Neural cell (in vitro differentiated cells): Measurements from ENCODE around the gene MKNK1. TPM values are rescaled to one million over a fixed set of nuclear protein-coding genes. Genes with fewer than 3 reads are reported as not detected.

Source experiments
- H2AFZ ChIP-seq: fragments of 200-600, 300-800 bp; sonication (generic), shearing (Covaris generic); 2 replicates; pipeline ENCODE4 v1.6.0; 2014; ENCODE audit warnings: low read depth, mild to moderate bottlenecking, antibody characterized with exemption, low read length, moderate library complexity
- H3F3A ChIP-seq: fragments of 200-600 bp; shearing (Covaris generic); 2 replicates; pipeline ENCODE4 v1.6.1; 2016; ENCODE audit warnings: mild to moderate bottlenecking, moderate library complexity, mixed read lengths, antibody characterized with exemption, low read length; ENCODE audit not compliant: insufficient read depth, poor library complexity, severe bottlenecking
- H3K27ac ChIP-seq: fragments of 200-600, 300-800 bp; sonication (generic), shearing (Covaris generic); 2 replicates; pipeline ENCODE4 v1.5.1; 2014; ENCODE audit warnings: mild to moderate bottlenecking, low read length, moderate library complexity
- H3K27me3 ChIP-seq: fragments of 300-800, 200-600 bp; sonication (generic), shearing (Covaris generic); 2 replicates; pipeline ENCODE4 v1.6.0; 2014; ENCODE audit warnings: mild to moderate bottlenecking, low read depth, low read length, moderate library complexity; ENCODE audit not compliant: insufficient read depth
- H3K36me3 ChIP-seq: fragments of 300-800, 200-600 bp; sonication (generic), shearing (Covaris generic); 2 replicates; pipeline ENCODE4 v1.5.1; 2014; ENCODE audit warnings: mild to moderate bottlenecking, antibody characterized with exemption, low read length, moderate library complexity; ENCODE audit not compliant: insufficient read depth
- H3K4me2 ChIP-seq: fragments of 300-800, 200-600 bp; sonication (generic), shearing (Covaris generic); 2 replicates; pipeline ENCODE4 v1.6.0; 2014; ENCODE audit warnings: mild to moderate bottlenecking, low read length
- H3K4me3 ChIP-seq: fragments of 300-800, 200-600 bp; sonication (generic), shearing (Covaris generic); 2 replicates; pipeline ENCODE4 v1.5.1; 2014; ENCODE audit warnings: mild to moderate bottlenecking, low read length, moderate library complexity
- H3K79me2 ChIP-seq: fragments of 200-600 bp; shearing (Covaris generic); replicated peaks from 2 replicates; pipeline ENCODE4 v1.6.0; 2014; ENCODE audit warnings: mild to moderate bottlenecking, low read length, moderate library complexity; ENCODE audit not compliant: insufficient read depth
- H3K9ac ChIP-seq: fragments of 300-800, 200-600 bp; sonication (generic), shearing (Covaris generic); 2 replicates; pipeline ENCODE4 v1.6.1; 2016; ENCODE audit warnings: mild to moderate bottlenecking, low read length, mixed read lengths
- H3K9me2 ChIP-seq: fragments of 200-600 bp; shearing (Covaris generic); 2 replicates; pipeline ENCODE4 v1.6.1; 2016; ENCODE audit warnings: mild to moderate bottlenecking, low read length, mixed read lengths; ENCODE audit not compliant: insufficient read depth
- H3K9me3 ChIP-seq: fragments of 200-600, 300-800 bp; sonication (generic), shearing (Covaris generic); 2 replicates; pipeline ENCODE4 v1.6.1; 2016; ENCODE audit warnings: mild to moderate bottlenecking, mixed run types, low read length, moderate library complexity, mixed read lengths
- H4K20me1 ChIP-seq: fragments of 200-600 bp; shearing (Covaris generic); 2 replicates; pipeline ENCODE4 v1.6.1; 2016; ENCODE audit warnings: mild to moderate bottlenecking, mixed run types; ENCODE audit not compliant: insufficient read depth
- EP300 ChIP-seq: fragments of 450-650 bp; conservative IDR thresholded peaks from 2 replicates; pipeline ENCODE4 v1.6.1; 2014; ENCODE audit warnings: antibody characterized with exemption, mild to moderate bottlenecking, moderate library complexity; ENCODE audit not compliant: poor library complexity, severe bottlenecking
- EZH2 ChIP-seq: fragments of 200-600, 300-800 bp; shearing (Covaris generic), sonication (generic); IDR thresholded peaks from 2 replicates; pipeline ENCODE4 v1.6.1; 2014; ENCODE audit warnings: antibody characterized with exemption, low read length, borderline replicate concordance, mild to moderate bottlenecking; ENCODE audit not compliant: insufficient read depth, poor library complexity, severe bottlenecking
- MXI1 ChIP-seq: fragments of 450-650 bp; conservative IDR thresholded peaks from 2 replicates; pipeline ENCODE4 v1.6.1; 2014; ENCODE audit warnings: antibody characterized with exemption, mild to moderate bottlenecking; ENCODE audit not compliant: poor library complexity, severe bottlenecking
- POLR2AphosphoS5 ChIP-seq: IDR thresholded peaks from 2 replicates; pipeline ENCODE4 v1.6.1; 2012
- RAD21 ChIP-seq: fragments of 450-650 bp; conservative IDR thresholded peaks from 2 replicates; pipeline ENCODE4 v1.6.1; 2014; ENCODE audit warnings: antibody characterized with exemption, mild to moderate bottlenecking, moderate library complexity
- REST ChIP-seq: IDR thresholded peaks from 2 replicates; pipeline ENCODE4 v1.6.1; 2012; ENCODE audit warnings: borderline replicate concordance
- SMC3 ChIP-seq: fragments of 450-650 bp; conservative IDR thresholded peaks from 2 replicates; pipeline ENCODE4 v1.6.1; 2014; ENCODE audit warnings: antibody characterized with exemption, mild to moderate bottlenecking, moderate library complexity; ENCODE audit not compliant: poor library complexity
- TAF1 ChIP-seq: IDR thresholded peaks from 2 replicates; pipeline ENCODE4 v1.6.1; 2012; ENCODE audit warnings: low read depth
- polyA plus RNA-seq: library from polyadenylated mRNA; depleted of rRNA; stranded (reverse); fragments of >200 nt; gene quantifications from 2 replicates; pipeline ENCODE4 v1.2.3, GENCODE V29; 2014
- TF ChIP-seq, protein P1 (sequence below): fragments of 450-650 bp; IDR thresholded peaks from 2 replicates; pipeline ENCODE4 v1.5.1; 2014; ENCODE audit warnings: antibody characterized with exemption, mild to moderate bottlenecking, moderate library complexity; ENCODE audit not compliant: poor library complexity, severe bottlenecking

MKNK1 gene
- polyA plus RNA-seq, 1 donor from 2014 or later, result 9.6 TPM

DNA sequence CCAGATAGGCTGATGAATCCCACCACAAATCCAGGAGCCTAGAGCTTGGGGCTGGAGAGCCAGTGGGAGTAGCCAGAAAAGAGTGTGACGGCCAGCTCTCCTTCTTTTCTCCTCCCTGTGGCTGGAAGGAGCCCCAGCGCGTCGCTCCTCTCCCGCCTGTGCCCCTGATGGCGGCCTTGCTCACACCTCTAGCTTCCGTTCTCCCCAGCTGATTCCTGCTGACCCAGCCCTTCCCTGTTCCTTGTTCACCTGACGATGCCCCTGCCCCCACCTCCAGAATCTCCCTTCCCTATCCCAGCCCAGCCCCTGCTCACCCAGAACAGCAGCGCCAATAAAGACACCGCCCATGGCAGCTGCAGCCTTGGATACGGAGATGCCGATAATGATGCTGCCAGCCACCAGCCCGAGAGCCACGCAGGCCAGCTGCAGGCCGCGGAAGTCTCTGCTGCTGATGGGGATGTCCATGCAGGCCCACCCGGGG lies 53.3 kb downstream of the MKNK1 start:
- Histone ChIP-seq H3K27ac (peak overlapping the region; percentile 97), H3F3A (no peaks in the 10 kb centered on the region), H4K20me1 (no peaks in the 10 kb centered on the region), H2AFZ (no peak overlapping the region), H3K9ac (peak overlapping the region; percentile 82), H3K79me2 (no peaks in the 10 kb centered on the region), H3K4me3 (peak overlapping the region; percentile 61), H3K4me2 (peak overlapping the region; percentile 79), H3K9me2 (no peaks in the 10 kb centered on the region), H3K9me3 (no peaks in the 10 kb centered on the region), H3K36me3 (no peaks in the 10 kb centered on the region), H3K27me3 (peaks cover 11% of the 10 kb centered on the region)
- TF ChIP-seq TAF1 (no peak), REST (no peak)

- H3K4me3 ChIP-seq, result peak overlapping the region; percentile 61
- H3K4me2 ChIP-seq, result peak overlapping the region; percentile 79
- H3K79me2 ChIP-seq, result no peaks in the 10 kb centered on the region
- no peaks in the 10 kb centered on the region for H4K20me1 ChIP-seq
- peak overlapping the region; percentile 95 for H2AFZ ChIP-seq
- peak overlapping the region; percentile 97 for H3K27ac ChIP-seq
- no peaks in the 10 kb centered on the region for H3K9me3 ChIP-seq
- H3K9ac ChIP-seq, result peak overlapping the region; percentile 82
- no peaks in the 10 kb centered on the region for H3K9me2 ChIP-seq
- no peaks in the 10 kb centered on the region for H3F3A ChIP-seq
- H3K36me3 ChIP-seq, result no peaks in the 10 kb centered on the region
- TF ChIP-seq MXI1, result peak; percentile 82
- TF ChIP-seq EZH2, result no peak
- peak; percentile 50 for TF ChIP-seq SMC3
- peak; percentile 52 for TF ChIP-seq RAD21
- TF ChIP-seq REST, result peak; percentile 90
- TF ChIP-seq POLR2AphosphoS5, result peak; percentile 97
- peak; percentile 89 for TF ChIP-seq EP300
- TF ChIP-seq, protein P1, sequence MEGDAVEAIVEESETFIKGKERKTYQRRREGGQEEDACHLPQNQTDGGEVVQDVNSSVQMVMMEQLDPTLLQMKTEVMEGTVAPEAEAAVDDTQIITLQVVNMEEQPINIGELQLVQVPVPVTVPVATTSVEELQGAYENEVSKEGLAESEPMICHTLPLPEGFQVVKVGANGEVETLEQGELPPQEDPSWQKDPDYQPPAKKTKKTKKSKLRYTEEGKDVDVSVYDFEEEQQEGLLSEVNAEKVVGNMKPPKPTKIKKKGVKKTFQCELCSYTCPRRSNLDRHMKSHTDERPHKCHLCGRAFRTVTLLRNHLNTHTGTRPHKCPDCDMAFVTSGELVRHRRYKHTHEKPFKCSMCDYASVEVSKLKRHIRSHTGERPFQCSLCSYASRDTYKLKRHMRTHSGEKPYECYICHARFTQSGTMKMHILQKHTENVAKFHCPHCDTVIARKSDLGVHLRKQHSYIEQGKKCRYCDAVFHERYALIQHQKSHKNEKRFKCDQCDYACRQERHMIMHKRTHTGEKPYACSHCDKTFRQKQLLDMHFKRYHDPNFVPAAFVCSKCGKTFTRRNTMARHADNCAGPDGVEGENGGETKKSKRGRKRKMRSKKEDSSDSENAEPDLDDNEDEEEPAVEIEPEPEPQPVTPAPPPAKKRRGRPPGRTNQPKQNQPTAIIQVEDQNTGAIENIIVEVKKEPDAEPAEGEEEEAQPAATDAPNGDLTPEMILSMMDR, result no peak
- TF ChIP-seq TAF1, result peak; percentile 94
- peaks cover 19% of the 10 kb centered on the region for H3K27me3 ChIP-seq
Measured at GRCh38 chr1:46549697-46550681, 54.1 kb downstream of the MKNK1 start.
